Activated T-helper 2 cell treated with anti-CD3 and anti-CD28 coated beads, Interferon-gamma antibody, Interleukin-2, Interleukin-4, amounts not matched to agents 10 μg/mL and 5 μg/mL and 100 μg/mL, durations not matched to agents 14 hours and 24 hours and 36 hours (primary cell): ENCODE data around the gene ANGPTL4. TPM values are rescaled to one million over a fixed set of nuclear protein-coding genes. Genes with fewer than 3 reads are reported as not detected.

Experiments
- DNase-seq: peaks from one replicate; pipeline ENCODE4 v3.0.0; 2021; ENCODE audit warnings: low spot score
- H3K27ac Mint-ChIP-seq: one replicate; pipeline ENCODE4 v1.8.0; 2021; ENCODE audit warnings: mixed read lengths
- H3K27me3 Mint-ChIP-seq: one replicate; pipeline ENCODE4 v1.8.0; 2021; ENCODE audit warnings: low read depth, mixed read lengths
- H3K36me3 Mint-ChIP-seq: one replicate; pipeline ENCODE4 v1.8.0; 2021; ENCODE audit warnings: low read depth, mixed read lengths
- H3K4me1 Mint-ChIP-seq: one replicate; pipeline ENCODE4 v1.8.0; 2021; ENCODE audit warnings: low read depth, mixed read lengths
- H3K4me3 Mint-ChIP-seq: one replicate; pipeline ENCODE4 v1.8.0; 2021; ENCODE audit warnings: low read depth, mild to moderate bottlenecking, moderate library complexity, mixed read lengths
- H3K9me3 Mint-ChIP-seq: one replicate; pipeline ENCODE4 v1.8.0; 2021; ENCODE audit warnings: mixed read lengths
- intact Hi-C: fragments of 100-400 bp; cut with micrococcal nuclease; formaldehyde crosslinking; loops from one replicate; pipeline ENCODE4 v1.15.1; 2023
- total RNA-seq: library from RNA; stranded (reverse); gene quantifications from 2 replicates; pipeline ENCODE4 v1.2.3, GENCODE V29; 2022

Gene ANGPTL4
- total RNA-seq, 1 donor from 2014 or later, result 7.1 TPM

GRCh38 chr19:8392017-8392591, 28.1 kb downstream of the ANGPTL4 start:
- no peak for DNase-seq
- intact Hi-C loops, result no loop called here
- no peaks in the 10 kb centered on the region for H3K27me3 Mint-ChIP-seq
- H3K4me3 Mint-ChIP-seq, result no peak overlapping the region
- H3K4me1 Mint-ChIP-seq, result peaks cover 24% of the 10 kb centered on the region
- peaks cover 6% of the 10 kb centered on the region for H3K36me3 Mint-ChIP-seq
- peak overlapping the region; percentile 28 for H3K27ac Mint-ChIP-seq
- H3K9me3 Mint-ChIP-seq, result no peaks in the 10 kb centered on the region

- intact Hi-C loops, result no loop called here
- H3K4me3 Mint-ChIP-seq, result no peak overlapping the region
- no peaks in the 10 kb centered on the region for H3K27me3 Mint-ChIP-seq
- H3K27ac Mint-ChIP-seq, result no peak overlapping the region
- DNase-seq, result no peak
- H3K4me1 Mint-ChIP-seq, result peaks cover 24% of the 10 kb centered on the region
- H3K9me3 Mint-ChIP-seq, result no peaks in the 10 kb centered on the region
- H3K36me3 Mint-ChIP-seq, result peaks cover 6% of the 10 kb centered on the region
Measured at GRCh38 chr19:8393192-8393870, 29.4 kb downstream of the ANGPTL4 start.

- no peak for DNase-seq
- Mint-ChIP-seq H3K36me3 (peaks cover 6% of the 10 kb centered on the region), H3K9me3 (no peaks in the 10 kb centered on the region), H3K4me3 (no peak overlapping the region), H3K4me1 (peaks cover 24% of the 10 kb centered on the region), H3K27me3 (no peaks in the 10 kb centered on the region), H3K27ac (no peak overlapping the region)
- intact Hi-C loops, result no loop called here
Measured at GRCh38 chr19:8393871-8394250, 29.9 kb downstream of the ANGPTL4 start.

DNA sequence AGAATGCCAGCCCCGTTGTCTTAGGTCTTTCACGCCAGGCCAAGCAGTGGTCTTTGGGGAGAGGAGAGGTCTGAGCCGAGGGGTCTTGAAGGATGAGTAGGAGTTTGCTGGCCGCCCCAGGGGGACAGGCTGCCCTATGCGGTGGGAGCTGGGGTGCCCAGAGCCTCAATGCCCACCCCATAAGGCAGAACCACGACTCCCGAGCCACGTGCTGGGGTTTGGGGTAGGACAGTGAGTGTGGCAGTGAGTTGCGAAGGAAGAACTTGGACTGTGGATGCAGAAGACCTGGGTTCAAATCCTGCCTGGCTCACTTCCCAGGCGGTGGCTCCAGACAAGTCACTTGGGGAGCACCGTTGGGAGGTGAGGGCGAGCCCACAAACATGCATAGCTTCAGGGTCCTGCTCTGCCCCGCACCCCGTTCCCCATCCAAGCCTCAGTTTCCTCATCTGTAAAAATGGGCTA, 31.7 kb downstream of the ANGPTL4 start:
- no peak for DNase-seq
- Mint-ChIP-seq H3K4me1 (peaks cover 24% of the 10 kb centered on the region), H3K4me3 (no peak overlapping the region), H3K27me3 (no peaks in the 10 kb centered on the region), H3K9me3 (no peaks in the 10 kb centered on the region), H3K36me3 (peaks cover 10% of the 10 kb centered on the region), H3K27ac (no peak overlapping the region)
- intact Hi-C loops, result loop anchor here (1.0 kb wide), 1 partner anchor 41 kb away; no protein-coding TSS in a partner anchor

GRCh38 chr19:8396185-8396562, 32.2 kb downstream of the ANGPTL4 start:
- no peak overlapping the region for H3K4me3 Mint-ChIP-seq

DNA sequence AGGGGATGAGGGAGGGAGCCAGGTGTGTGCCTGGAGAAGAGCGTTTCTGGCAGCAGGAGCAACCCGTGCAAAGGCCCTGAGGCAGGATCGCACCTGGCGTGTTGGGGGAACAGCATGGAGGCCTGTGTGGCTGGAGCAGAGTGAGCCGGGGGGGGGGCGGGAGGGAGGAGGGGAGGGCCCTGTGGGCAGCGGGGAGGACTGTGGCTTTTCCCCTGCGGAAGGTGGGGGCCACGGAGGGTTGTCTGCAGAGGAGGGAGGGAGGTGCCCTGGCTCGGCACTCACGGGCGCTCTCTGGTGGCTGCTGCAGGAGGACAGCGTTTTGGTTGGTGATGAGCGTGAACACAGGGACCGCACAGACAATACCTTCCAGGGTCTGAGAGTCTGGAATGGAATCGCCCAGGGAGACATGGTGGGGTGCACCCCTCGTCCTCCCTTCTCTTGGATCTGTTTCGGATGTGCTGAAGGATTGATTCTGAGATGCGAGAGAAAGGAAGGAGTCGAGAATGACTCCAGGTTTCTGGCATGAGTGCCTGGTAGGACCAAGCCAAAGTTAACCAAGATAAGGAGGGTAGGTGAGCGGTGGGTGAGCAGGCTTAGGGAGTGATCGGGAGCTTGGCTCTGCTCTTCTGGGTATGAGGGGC, 32.7 kb downstream of the ANGPTL4 start:
- Mint-ChIP-seq H3K27me3 (no peaks in the 10 kb centered on the region), H3K4me3 (no peak overlapping the region), H3K4me1 (peaks cover 16% of the 10 kb centered on the region), H3K36me3 (peaks cover 11% of the 10 kb centered on the region), H3K9me3 (no peaks in the 10 kb centered on the region), H3K27ac (peak overlapping the region; percentile 10)
- intact Hi-C loops, result loop anchor here (1.0 kb wide), 1 partner anchor 42 kb away; no protein-coding TSS in a partner anchor
- peak; percentile 69 for DNase-seq

More at GRCh38 chr19:8396185-8396562, 32.2 kb downstream of the ANGPTL4 start:
- H3K27ac Mint-ChIP-seq, result no peak overlapping the region
- no peak for DNase-seq
- intact Hi-C loops, result loop anchor here (1.0 kb wide), 1 partner anchor 42 kb away; no protein-coding TSS in a partner anchor
- H3K9me3 Mint-ChIP-seq, result no peaks in the 10 kb centered on the region
- H3K36me3 Mint-ChIP-seq, result peaks cover 10% of the 10 kb centered on the region
- H3K27me3 Mint-ChIP-seq, result no peaks in the 10 kb centered on the region
- peaks cover 19% of the 10 kb centered on the region for H3K4me1 Mint-ChIP-seq

DNA sequence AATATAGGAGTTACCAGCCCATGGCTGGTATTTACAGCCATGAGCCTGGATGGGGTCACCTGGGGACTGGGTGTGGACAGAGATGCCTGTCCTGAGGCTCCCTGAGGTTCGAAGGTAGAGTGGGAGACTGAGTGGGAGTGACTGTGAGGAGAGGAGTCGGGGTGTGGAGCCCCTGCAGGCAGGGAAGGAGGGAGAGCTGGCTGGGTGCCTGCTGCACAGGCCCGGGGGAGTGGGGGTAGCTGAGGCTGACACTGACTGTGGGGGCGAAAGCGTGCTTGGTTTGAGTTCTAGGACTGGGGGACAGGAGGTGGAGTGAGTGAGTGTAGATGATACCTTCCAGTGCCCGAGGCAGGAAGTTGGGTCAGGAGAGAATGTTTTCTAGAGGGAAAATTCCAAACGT, 33.3 kb downstream of the ANGPTL4 start:
- DNase-seq, result no peak
- intact Hi-C loops, result no loop called here
- Mint-ChIP-seq H3K4me3 (no peak overlapping the region), H3K9me3 (no peaks in the 10 kb centered on the region), H3K4me1 (peaks cover 11% of the 10 kb centered on the region), H3K36me3 (peaks cover 15% of the 10 kb centered on the region), H3K27ac (no peak overlapping the region), H3K27me3 (no peaks in the 10 kb centered on the region)

- no peak for DNase-seq
- Mint-ChIP-seq H3K4me1 (peaks cover 11% of the 10 kb centered on the region), H3K27me3 (no peaks in the 10 kb centered on the region), H3K36me3 (peaks cover 21% of the 10 kb centered on the region), H3K27ac (no peak overlapping the region), H3K4me3 (no peak overlapping the region), H3K9me3 (no peaks in the 10 kb centered on the region)
- intact Hi-C loops, result no loop called here
Measured at GRCh38 chr19:8397746-8398310, 33.9 kb downstream of the ANGPTL4 start.

GRCh38 chr19:8398311-8398771, 34.4 kb downstream of the ANGPTL4 start:
- intact Hi-C loops, result no loop called here
- H3K4me3 Mint-ChIP-seq, result no peak overlapping the region
- H3K36me3 Mint-ChIP-seq, result peaks cover 22% of the 10 kb centered on the region
- no peaks in the 10 kb centered on the region for H3K27me3 Mint-ChIP-seq
- no peak for DNase-seq
- no peak overlapping the region for H3K27ac Mint-ChIP-seq
- H3K4me1 Mint-ChIP-seq, result peaks cover 9% of the 10 kb centered on the region
- H3K9me3 Mint-ChIP-seq, result no peaks in the 10 kb centered on the region

GRCh38 chr19:8399681-8400188, 35.8 kb downstream of the ANGPTL4 start:
- intact Hi-C loops, result no loop called here

GRCh38 chr19:8401981-8402411, 38.0 kb downstream of the ANGPTL4 start:
- Mint-ChIP-seq H3K4me3 (no peak overlapping the region), H3K27ac (no peak overlapping the region), H3K36me3 (peaks cover 22% of the 10 kb centered on the region), H3K9me3 (no peaks in the 10 kb centered on the region), H3K27me3 (no peaks in the 10 kb centered on the region), H3K4me1 (no peaks in the 10 kb centered on the region)
- DNase-seq, result no peak
- intact Hi-C loops, result no loop called here

More at GRCh38 chr19:8399681-8400188, 35.8 kb downstream of the ANGPTL4 start:
- Mint-ChIP-seq H3K4me3 (no peak overlapping the region), H3K27ac (no peak overlapping the region), H3K27me3 (no peaks in the 10 kb centered on the region), H3K4me1 (peaks cover 9% of the 10 kb centered on the region), H3K9me3 (no peaks in the 10 kb centered on the region), H3K36me3 (peaks cover 25% of the 10 kb centered on the region)
- DNase-seq, result no peak

GRCh38 chr19:8403098-8403819, 39.3 kb downstream of the ANGPTL4 start:
- H3K27me3 Mint-ChIP-seq, result no peaks in the 10 kb centered on the region
- H3K9me3 Mint-ChIP-seq, result no peaks in the 10 kb centered on the region
- intact Hi-C loops, result no loop called here
- no peaks in the 10 kb centered on the region for H3K4me1 Mint-ChIP-seq
- no peak overlapping the region for H3K4me3 Mint-ChIP-seq
- no peak overlapping the region for H3K27ac Mint-ChIP-seq
- DNase-seq, result no peak
- H3K36me3 Mint-ChIP-seq, result peaks cover 22% of the 10 kb centered on the region
